ENCODE data around the gene SYNC. TPM values are rescaled to one million over a fixed set of nuclear protein-coding genes. Genes with fewer than 3 reads are reported as not detected.

The SYNC gene
- total and polyA plus RNA-seq, 2 of the 8 experiments (the other 6 are each of a cell fraction or from before 2014, with no cell fraction given): 0.06 to 0.17 TPM

- Histone ChIP-seq H4K20me1 (replicated peaks in 1 of 2; ENCODE audit: control insufficient read depth in 1 of 2, insufficient read depth in 2 of 2, low read length in 2 of 2) (no peaks in the 10 kb centered on the region), H3K9ac (replicated peaks in 1 of 4; ENCODE audit: extremely low read depth in 1 of 4, low read depth in 3 of 4, low read length in 3 of 4) (no peak overlapping the region), H3K4ac (replicated peaks; ENCODE audit: insufficient read length, low read depth, low read length) (no peak overlapping the region), H3K23ac (ENCODE audit: insufficient read length) (no peak overlapping the region), H2BK5ac (ENCODE audit: low read depth, low read length) (no peak overlapping the region), H3K27me3 (replicated peaks in 1 of 4; ENCODE audit: control insufficient read depth in 3 of 4, extremely low read depth in 1 of 4, insufficient read depth in 3 of 4, low read length in 3 of 4) (no peaks in the 10 kb centered on the region; a peak in 1 of 7 replicates), H3K4me3 (ENCODE audit: extremely low read depth in 1 of 4, insufficient read depth in 2 of 4, low read depth in 3 of 4, low read length in 4 of 4) (no peak overlapping the region; a peak in 1 of 8 replicates), H3K4me2 (ENCODE audit: insufficient read depth in 1 of 2, low read depth in 2 of 2, low read length in 2 of 2) (no peak overlapping the region), H2BK12ac (ENCODE audit: low read depth, low read length) (no peak overlapping the region), H4K8ac (ENCODE audit: extremely low read depth, insufficient read depth, low read length) (no peak overlapping the region), H3K27ac (ENCODE audit: low read depth, low read length) (no peak overlapping the region), H3K56ac (replicated peaks; ENCODE audit: insufficient read length, low read depth, low read length) (no peak overlapping the region), H4K5ac (ENCODE audit: insufficient read length, low read depth, low read length) (no peak overlapping the region), H2AK5ac (ENCODE audit: low read depth, low read length) (no peak overlapping the region), H3K79me2 (ENCODE audit: control insufficient read depth in 1 of 2, insufficient read depth in 2 of 2, low read length in 2 of 2) (peaks cover 10 to 72% of the 10 kb centered on the region in 2 experiments), H3K4me1 (replicated peaks in 1 of 4; ENCODE audit: control insufficient read depth in 3 of 4, insufficient read depth in 4 of 4, low read length in 3 of 4) (peaks cover 0 to under 1% (median 0%) of the 10 kb centered on the region in 4 experiments; a peak in 1 of 7 replicates), H3K18ac (ENCODE audit: extremely low read depth, low read length) (no peak overlapping the region), H2BK15ac (ENCODE audit: low read length) (no peak overlapping the region), H3K36me3 (ENCODE audit: control insufficient read depth in 2 of 4, insufficient read depth in 4 of 4, low read length in 3 of 4) (peaks cover 0 to 16% (median 2%) of the 10 kb centered on the region in 4 experiments; a peak in 3 of 8 replicates), H3K9me3 (ENCODE audit: insufficient read depth in 2 of 2, low read depth in 1 of 2, low read length in 1 of 2) (0 out of 4 replicates have a peak, but pooled peaks cover 0 to 2% of the 10 kb centered on the region in 2 experiments), H3K79me1 (ENCODE audit: low read depth, low read length) (peaks cover 6% of the 10 kb centered on the region; the same call in 1 of the 2 replicates), H3K23me2 (ENCODE audit: low read depth, low read length) (peaks cover 5% of the 10 kb centered on the region), H3K14ac (ENCODE audit: insufficient read length) (no peak overlapping the region), H2BK120ac (replicated peaks; ENCODE audit: low read depth, low read length) (no peak overlapping the region), H2BK20ac (ENCODE audit: low read length) (no peak overlapping the region), H2AFZ (ENCODE audit: low read length) (no peak overlapping the region), H4K91ac (replicated peaks; ENCODE audit: insufficient read length, low read length) (no peak overlapping the region)
- FAIRE-seq (no peak), DNase-seq (ENCODE audit: low read depth in 1 of 2, low spot score in 2 of 2) (no peak)
- POLR2A ChIA-PET (ENCODE audit: partially characterized antibody): interaction anchor here (0.9 kb wide), 1 partner anchor 34 kb away, joined by 3 read pairs; no protein-coding TSS in a partner anchor
- 95% methylated on average over 5 of the region's 6 CpGs; no CpG with 5 or more reads in 1 of the 2 experiments for WGBS, 2 experiments (ENCODE audit: extremely low coverage in 1 of 2, insufficient coverage in 1 of 2, insufficient read length in 1 of 2, insufficient replicate concordance in 2 of 2, low coverage in 1 of 2, low lambda C conversion rate in 2 of 2, missing lambda C conversion rate in 1 of 2)
- CTCF ChIA-PET (ENCODE audit: partially characterized antibody): no interaction called here
- TF ChIP-seq, protein P1, sequence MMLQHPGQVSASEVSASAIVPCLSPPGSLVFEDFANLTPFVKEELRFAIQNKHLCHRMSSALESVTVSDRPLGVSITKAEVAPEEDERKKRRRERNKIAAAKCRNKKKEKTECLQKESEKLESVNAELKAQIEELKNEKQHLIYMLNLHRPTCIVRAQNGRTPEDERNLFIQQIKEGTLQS (IDR thresholded peaks at IDR 0.05; ENCODE audit: insufficient read depth, low read depth, low read length): no peak
- TF ChIP-seq EP300 (IDR thresholded peaks at IDR 0.05; ENCODE audit: borderline replicate concordance in 1 of 2, low read depth in 2 of 2, low read length in 2 of 2): no peak
- no peak for TF ChIP-seq RBBP5 (IDR thresholded peaks at IDR 0.05; ENCODE audit: borderline replicate concordance, low read depth, low read length)
- TF ChIP-seq CHD2 (IDR thresholded peaks at IDR 0.05; ENCODE audit: low read length): no peak
- no peak for TF ChIP-seq MAFK (IDR thresholded peaks at IDR 0.05; ENCODE audit: low read depth, low read length)
These were observed 55.0 kb downstream of the SYNC start for GRCh38 chr1:32647308-32648134.
